ENCODE measurements around the gene ABCA10.

The ABCA10 gene

GRCh38 chr17:69105907-69106730 is 122.5 kb downstream of the ABCA10 start:
- no peak overlapping the region for H3K4me3 ChIP-seq (replicated peaks; ENCODE audit: low read depth, low read length)
- no peak for DNase-seq (ENCODE audit: low read depth)
- TF ChIP-seq CTCF (IDR thresholded peaks at IDR 0.05; ENCODE audit: low read length, missing control alignments), result no peak

GRCh38 chr17:69103557-69104233 is 124.9 kb downstream of the ABCA10 start:
- H3K4me3 ChIP-seq (replicated peaks; ENCODE audit: low read depth, low read length), result no peak overlapping the region
- DNase-seq (ENCODE audit: low read depth), result no peak
- no peak for TF ChIP-seq CTCF (IDR thresholded peaks at IDR 0.05; ENCODE audit: low read length, missing control alignments)

DNA sequence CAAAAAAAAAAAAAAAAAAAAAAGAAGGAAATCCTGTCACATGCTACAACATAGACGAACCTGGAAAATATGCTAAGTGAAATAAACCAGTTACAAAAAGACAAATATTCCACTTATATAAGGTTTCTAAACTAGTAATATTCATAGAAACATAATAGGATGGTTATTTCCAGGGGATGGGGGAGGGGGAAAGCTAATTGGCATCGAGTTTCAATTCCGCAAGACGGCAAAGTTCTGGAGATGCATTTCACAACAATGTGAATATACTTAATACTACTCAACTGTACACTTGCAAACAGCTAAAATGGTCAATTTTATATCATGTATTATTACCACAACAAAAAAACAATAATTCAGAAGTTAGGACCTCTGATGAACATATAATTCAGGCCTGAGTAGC is 130.0 kb downstream of the ABCA10 start:
- no peak for DNase-seq (ENCODE audit: low read depth)
- no peak for TF ChIP-seq CTCF (IDR thresholded peaks at IDR 0.05; ENCODE audit: low read length, missing control alignments)
- H3K4me3 ChIP-seq (replicated peaks; ENCODE audit: low read depth, low read length), result no peak overlapping the region
